Activated B cell treated with CpG ODN at 0.5 μM for 24 hours (primary cell): Measurements from ENCODE around the gene MRPS17. TPM values are rescaled to one million over a fixed set of nuclear protein-coding genes. Genes with fewer than 3 reads are reported as not detected.
A peak's percentile ranks its signal among the peaks of the same experiment; 100 is the strongest.

Source experiments
- ATAC-seq: fragments of 200-7000 bp; cut with Tn5 transposase; one replicate; pipeline ENCODE4 v1.10.0; 2021; ENCODE audit warnings: low read depth, mild to moderate bottlenecking, moderate library complexity
- CTCF ChIA-PET: fragments of 350-600 bp; sonication (Branson Sonifier 250); formaldehyde crosslinking; loops from one replicate; lab custom pipeline; 2021; ENCODE audit warnings: antibody characterized with exemption; lab: Charles Lee
- POLR2A ChIA-PET: fragments of 350-600 bp; sonication (Branson Sonifier 250); formaldehyde crosslinking; loops from one replicate; lab custom pipeline; 2021; ENCODE audit warnings: antibody characterized with exemption; lab: Charles Lee
- DNase-seq: peaks from one replicate; pipeline ENCODE4 v3.0.0; 2022
- H3K27ac Mint-ChIP-seq: one replicate; pipeline ENCODE4 v1.8.0; 2020; ENCODE audit warnings: mixed read lengths
- H3K27me3 Mint-ChIP-seq: one replicate; pipeline ENCODE4 v1.8.0; 2021; ENCODE audit warnings: mixed read lengths
- H3K36me3 Mint-ChIP-seq: one replicate; pipeline ENCODE4 v1.8.0; 2021; ENCODE audit warnings: low read depth, mixed read lengths
- H3K4me1 Mint-ChIP-seq: one replicate; pipeline ENCODE4 v1.8.0; 2021; ENCODE audit warnings: mixed read lengths
- H3K4me3 Mint-ChIP-seq: one replicate; pipeline ENCODE4 v1.8.0; 2020; ENCODE audit warnings: mild to moderate bottlenecking, mixed read lengths
- H3K9me3 Mint-ChIP-seq: one replicate; pipeline ENCODE4 v1.8.0; 2020; ENCODE audit warnings: mixed read lengths
- intact Hi-C: fragments of 100-400 bp; cut with micrococcal nuclease; formaldehyde crosslinking; loops from one replicate; pipeline ENCODE4 v1.15.1; 2024
- total RNA-seq: library from RNA; stranded (reverse); gene quantifications from 2 replicates; pipeline ENCODE4 v1.2.3, GENCODE V29; 2022
- TF ChIP-seq, protein P1 (sequence below): fragments of 200-600 bp; IDR thresholded peaks from one replicate; pipeline ENCODE4 v1.8.0; 2022; ENCODE audit warnings: antibody characterized with exemption, mild to moderate bottlenecking

MRPS17 gene
- 16.9 and 20.6 TPM in 2 replicates for total RNA-seq

DNA sequence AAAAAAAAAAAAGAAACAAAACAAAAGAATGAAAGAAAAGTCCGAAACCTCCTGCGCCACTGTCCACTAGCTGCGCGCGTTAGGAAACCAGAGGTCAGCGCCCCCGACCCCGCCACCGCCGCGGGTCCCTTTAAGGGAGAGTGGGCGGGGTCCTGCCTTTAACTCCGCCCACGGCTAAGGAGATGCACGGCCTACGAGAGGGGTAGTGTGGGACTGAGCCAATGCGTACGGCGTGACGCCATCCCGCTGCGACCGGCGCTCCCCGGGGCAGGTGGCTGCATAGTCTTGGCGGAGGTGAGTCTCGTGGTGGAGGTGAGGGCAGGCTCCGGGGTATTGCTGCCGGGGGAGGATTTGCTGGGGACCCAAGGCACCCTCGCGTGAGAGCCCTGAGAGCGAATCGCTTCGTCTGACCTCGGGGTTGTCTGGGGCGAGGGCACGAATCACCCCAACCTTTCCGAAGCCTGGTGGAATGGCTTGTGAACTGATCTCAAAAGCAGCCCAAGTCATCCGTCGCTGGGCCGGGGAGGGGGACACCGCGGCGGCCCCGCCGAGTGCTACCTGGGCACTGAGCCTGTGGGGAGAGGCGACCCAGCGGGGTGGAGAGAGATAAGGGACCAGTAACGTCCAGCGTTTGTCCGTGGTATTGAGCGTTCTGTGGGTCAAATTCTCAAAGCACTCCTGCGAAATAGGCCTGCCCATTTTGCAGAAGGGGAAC, at the start of gene MRPS17:
Gene MRPS17 (plus strand): TSS at position 241 of the 715 bp plus-strand sequence. CDS start 1,319 bp downstream, outside the sequence.
- TF ChIP-seq, protein P1, sequence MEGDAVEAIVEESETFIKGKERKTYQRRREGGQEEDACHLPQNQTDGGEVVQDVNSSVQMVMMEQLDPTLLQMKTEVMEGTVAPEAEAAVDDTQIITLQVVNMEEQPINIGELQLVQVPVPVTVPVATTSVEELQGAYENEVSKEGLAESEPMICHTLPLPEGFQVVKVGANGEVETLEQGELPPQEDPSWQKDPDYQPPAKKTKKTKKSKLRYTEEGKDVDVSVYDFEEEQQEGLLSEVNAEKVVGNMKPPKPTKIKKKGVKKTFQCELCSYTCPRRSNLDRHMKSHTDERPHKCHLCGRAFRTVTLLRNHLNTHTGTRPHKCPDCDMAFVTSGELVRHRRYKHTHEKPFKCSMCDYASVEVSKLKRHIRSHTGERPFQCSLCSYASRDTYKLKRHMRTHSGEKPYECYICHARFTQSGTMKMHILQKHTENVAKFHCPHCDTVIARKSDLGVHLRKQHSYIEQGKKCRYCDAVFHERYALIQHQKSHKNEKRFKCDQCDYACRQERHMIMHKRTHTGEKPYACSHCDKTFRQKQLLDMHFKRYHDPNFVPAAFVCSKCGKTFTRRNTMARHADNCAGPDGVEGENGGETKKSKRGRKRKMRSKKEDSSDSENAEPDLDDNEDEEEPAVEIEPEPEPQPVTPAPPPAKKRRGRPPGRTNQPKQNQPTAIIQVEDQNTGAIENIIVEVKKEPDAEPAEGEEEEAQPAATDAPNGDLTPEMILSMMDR: no peak
- H3K9me3 Mint-ChIP-seq: no peaks in the 10 kb centered on the region
- H3K27ac Mint-ChIP-seq: peak within 1 kb of the TSS; percentile 94
- H3K4me3 Mint-ChIP-seq: peak within 1 kb of the TSS; percentile 98
- ATAC-seq (peak; percentile 100), DNase-seq (peak; percentile 84)
- ChIA-PET CTCF (interaction anchor here (1.5 kb wide), 1 partner anchor 12 kb away, joined by 4 read pairs; no protein-coding TSS in a partner anchor), POLR2A (interaction anchor here (0.6 to 1.0 kb wide), 3 partner anchors 13 to 100 kb away, joined by 3 to 5 read pairs (median 3); partner anchors contain the start of genes CCT6A, NIPSNAP2 and PSPH)
- H3K36me3 Mint-ChIP-seq: peaks cover 22% of the 10 kb centered on the region
- peaks cover 2% of the 10 kb centered on the region for H3K27me3 Mint-ChIP-seq
- intact Hi-C loops: loop anchor here (1.0 to 5.0 kb wide), 7 partner anchors 13 to 1194 kb away; partner anchors contain the start of genes CCT6A, CHCHD2, NIPSNAP2 and PSPH
- peaks cover 18% of the 10 kb centered on the region for H3K4me1 Mint-ChIP-seq

DNA sequence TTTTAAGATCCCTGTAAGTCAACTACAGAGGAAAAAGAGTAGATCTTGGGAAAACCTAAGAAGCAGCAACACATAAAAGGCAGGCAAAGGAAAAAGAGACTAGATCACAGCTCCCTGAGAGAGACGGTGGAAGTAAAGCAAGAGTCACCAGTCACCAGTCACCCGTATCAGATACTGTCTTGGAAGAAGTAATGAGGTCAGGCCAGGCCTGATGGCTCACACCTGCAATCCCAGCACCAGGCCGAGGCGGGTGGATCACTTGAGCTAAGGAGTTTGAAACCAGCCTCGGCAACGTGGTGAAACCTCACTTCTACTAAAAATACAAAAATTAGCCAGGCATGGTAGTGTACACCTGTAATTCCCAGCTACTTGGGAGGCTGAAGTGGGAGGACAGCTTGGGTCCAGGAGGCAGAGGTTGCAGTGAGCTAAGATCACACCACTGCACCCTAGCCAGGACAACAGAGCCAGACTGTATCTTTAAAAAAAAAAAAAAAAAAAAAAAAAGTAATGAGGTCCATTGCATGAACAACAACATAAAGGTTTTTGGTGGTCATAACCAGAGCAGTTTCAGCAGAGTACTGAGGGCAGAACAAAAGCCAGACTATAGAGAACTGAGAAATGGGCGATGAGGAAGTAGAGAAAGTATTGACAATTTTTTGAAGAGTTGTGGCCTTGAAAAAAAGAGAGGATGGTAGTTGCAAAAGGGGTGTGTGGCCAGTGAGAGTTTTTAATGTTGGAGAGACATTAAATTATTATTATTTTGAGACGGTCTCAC, 47.5 kb upstream of the MRPS17 start:
- intact Hi-C loops: no loop called here

DNA sequence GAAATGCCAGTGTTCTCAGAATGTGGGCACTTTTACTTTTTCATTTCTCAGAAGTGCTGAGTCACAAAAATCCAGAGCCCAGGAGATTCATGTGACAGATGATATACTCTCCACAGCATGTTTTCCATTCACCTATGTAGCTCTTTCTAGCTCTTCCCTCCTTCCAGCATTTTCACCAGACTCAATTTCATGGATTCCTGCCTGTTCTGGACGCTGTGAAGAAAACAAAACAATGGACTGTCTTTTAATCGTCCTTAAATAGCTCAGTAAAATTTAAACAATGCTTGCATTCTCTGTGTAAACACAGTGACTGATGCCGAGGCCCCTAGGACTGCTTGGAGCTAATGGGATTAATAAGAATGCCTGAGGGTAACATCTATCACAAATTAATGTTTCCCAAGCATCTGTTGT, 38.9 kb upstream of the MRPS17 start:
- no peak overlapping the region for H3K4me3 Mint-ChIP-seq
- ATAC-seq (no peak), DNase-seq (no peak)
- POLR2A ChIA-PET: interaction anchor here (0.7 kb wide), 1 partner anchor 26 kb away, joined by 6 read pairs; no protein-coding TSS in a partner anchor
- H3K4me1 Mint-ChIP-seq: no peaks in the 10 kb centered on the region
- H3K27me3 Mint-ChIP-seq: no peaks in the 10 kb centered on the region
- peaks cover under 1% of the 10 kb centered on the region for H3K9me3 Mint-ChIP-seq
- intact Hi-C loops: no loop called here
- H3K27ac Mint-ChIP-seq: no peak overlapping the region
- TF ChIP-seq, protein P1: no peak
- H3K36me3 Mint-ChIP-seq: peaks cover 18% of the 10 kb centered on the region
- CTCF ChIA-PET: interaction anchor here (0.6 kb wide), 1 partner anchor 104 kb away, joined by 3 read pairs; no protein-coding TSS in a partner anchor

More for the DNA sequence above, 47.5 kb upstream of the MRPS17 start:
- CTCF ChIA-PET: no interaction called here
- Mint-ChIP-seq H3K4me3 (no peak overlapping the region), H3K27ac (peak overlapping the region; percentile 71), H3K4me1 (peaks cover 14% of the 10 kb centered on the region), H3K27me3 (no peaks in the 10 kb centered on the region), H3K9me3 (peaks cover 3% of the 10 kb centered on the region), H3K36me3 (peaks cover 8% of the 10 kb centered on the region)
- DNase-seq (no peak), ATAC-seq (peak; percentile 74)
- TF ChIP-seq, protein P1: no peak
- POLR2A ChIA-PET: no interaction called here

DNA sequence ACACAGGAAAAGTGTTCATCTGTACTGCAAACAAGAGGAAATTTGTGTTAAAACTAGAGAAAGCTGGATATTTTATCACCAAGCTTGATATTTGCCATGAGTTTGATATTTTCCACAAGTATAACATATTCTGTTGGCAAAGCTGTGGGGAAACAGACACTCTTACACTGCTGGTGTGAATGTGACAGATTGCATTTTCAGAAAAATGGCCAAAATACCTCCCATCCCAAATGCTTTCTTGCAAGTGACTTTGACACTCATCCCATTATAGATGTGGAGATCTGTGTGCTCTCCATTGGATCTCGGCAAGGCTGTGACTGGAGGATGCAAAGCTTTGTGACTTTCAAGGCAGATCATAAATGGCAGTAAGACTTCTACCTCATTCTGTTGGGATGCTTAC, 33.9 kb upstream of the MRPS17 start:
- no peak for ATAC-seq
- Mint-ChIP-seq H3K4me3 (no peak overlapping the region), H3K9me3 (no peaks in the 10 kb centered on the region), H3K27me3 (no peaks in the 10 kb centered on the region), H3K4me1 (no peaks in the 10 kb centered on the region), H3K27ac (no peak overlapping the region), H3K36me3 (peaks cover 4% of the 10 kb centered on the region)
- POLR2A ChIA-PET: interaction anchor here (0.5 kb wide), 1 partner anchor 150 kb away, joined by 3 read pairs; no protein-coding TSS in a partner anchor
- TF ChIP-seq, protein P1: no peak
- CTCF ChIA-PET: no interaction called here
- intact Hi-C loops: no loop called here
- DNase-seq: no peak
